SU-DHL-6 (cell line): ENCODE results near the gene GRK3.

Experiments used
- CTCF ChIP-seq: fragments of 200-600 bp; sonication (generic); IDR thresholded peaks from one replicate; pipeline ENCODE4 v1.5.1; 2017; ENCODE audit warnings: antibody characterized with exemption, mild to moderate bottlenecking, low read length, moderate library complexity; ENCODE audit not compliant: insufficient read depth, poor library complexity, severe bottlenecking
- EZH2phosphoT487 ChIP-seq: fragments of 200-600 bp; sonication (generic), shearing (Covaris generic); conservative IDR thresholded peaks from 2 replicates; pipeline ENCODE4 v1.6.1; 2018; ENCODE audit warnings: mild to moderate bottlenecking, antibody characterized with exemption, low read length, moderate library complexity, mixed read lengths

GRCh38 chr22:25688627-25689026 lies 124.2 kb downstream of the GRK3 start:
- no peak for TF ChIP-seq CTCF
- TF ChIP-seq EZH2phosphoT487, result no peak
